ENCODE results near the gene ZSWIM9.

Gene ZSWIM9

DNA sequence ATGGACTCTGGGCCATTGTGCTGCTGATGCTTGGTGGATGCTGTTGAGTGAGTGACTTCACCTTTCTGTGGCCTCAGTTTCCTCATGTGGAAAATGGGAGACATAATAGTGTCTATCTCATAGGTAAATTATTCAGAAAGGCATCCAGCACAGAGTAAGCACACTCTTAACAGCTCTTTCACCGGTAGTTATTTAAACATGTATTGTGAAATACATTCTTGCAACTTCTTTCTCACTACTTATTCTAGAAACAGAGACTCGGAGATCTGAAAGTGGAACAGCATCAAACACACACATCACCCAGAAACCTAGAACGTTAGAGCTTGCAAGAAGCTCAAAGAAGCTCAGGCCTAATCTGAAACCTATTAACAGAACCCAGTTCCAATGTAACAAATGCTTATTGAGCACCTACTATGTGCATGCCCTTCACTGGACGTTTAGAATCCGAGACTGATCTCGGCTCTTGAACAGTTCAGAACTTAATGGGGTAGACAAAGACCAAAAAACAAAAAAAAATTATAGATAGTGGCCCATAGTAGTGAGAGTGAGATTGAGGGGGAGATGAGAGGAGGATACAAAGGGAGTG is 4.1 kb downstream of the ZSWIM9 start:
- H3K4me3 ChIP-seq (ENCODE audit: low read depth, low read length), result no peak overlapping the region

DNA sequence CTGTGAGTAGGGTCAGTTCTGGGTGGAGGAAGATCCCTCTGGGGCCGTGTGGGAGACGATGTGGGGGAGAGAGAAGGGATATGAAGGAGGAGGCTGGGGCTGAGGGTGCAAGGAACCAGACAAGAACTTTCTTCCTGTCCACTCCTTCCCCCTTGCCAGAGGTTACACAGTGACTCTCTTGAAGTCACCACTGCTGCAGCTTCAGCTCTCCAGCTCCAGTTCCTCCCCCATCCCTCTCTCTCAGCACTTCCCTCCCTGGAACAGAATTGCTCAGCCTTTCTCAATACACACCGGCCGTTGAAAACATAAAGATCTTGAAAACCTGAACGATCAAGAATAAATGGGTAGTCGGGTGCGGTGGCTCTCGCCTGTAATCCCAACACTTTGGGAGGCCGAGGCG is 5.1 kb downstream of the ZSWIM9 start:
- H3K4me3 ChIP-seq (ENCODE audit: low read depth, low read length), result no peak overlapping the region

DNA sequence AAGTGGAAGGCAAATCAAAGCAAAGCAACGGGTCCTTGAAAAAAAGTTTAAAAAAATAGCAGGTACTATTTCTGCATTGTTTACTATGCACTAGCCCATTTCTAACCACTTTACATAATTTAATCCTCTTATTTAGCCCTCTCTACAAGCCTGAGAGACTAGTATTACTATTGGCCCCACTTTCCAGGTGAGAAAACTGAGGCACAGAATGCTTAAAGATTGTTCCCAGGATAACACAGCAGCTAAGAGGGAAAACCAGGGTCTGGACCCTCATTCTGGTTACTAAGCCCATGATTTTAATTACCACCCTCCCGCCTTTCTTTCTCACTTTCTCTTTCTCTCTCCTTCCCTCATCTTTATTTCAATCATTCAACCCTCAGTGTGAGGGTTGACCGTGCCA is 5.7 kb downstream of the ZSWIM9 start:
- H3K4me3 ChIP-seq (ENCODE audit: low read depth, low read length), result no peak overlapping the region

DNA sequence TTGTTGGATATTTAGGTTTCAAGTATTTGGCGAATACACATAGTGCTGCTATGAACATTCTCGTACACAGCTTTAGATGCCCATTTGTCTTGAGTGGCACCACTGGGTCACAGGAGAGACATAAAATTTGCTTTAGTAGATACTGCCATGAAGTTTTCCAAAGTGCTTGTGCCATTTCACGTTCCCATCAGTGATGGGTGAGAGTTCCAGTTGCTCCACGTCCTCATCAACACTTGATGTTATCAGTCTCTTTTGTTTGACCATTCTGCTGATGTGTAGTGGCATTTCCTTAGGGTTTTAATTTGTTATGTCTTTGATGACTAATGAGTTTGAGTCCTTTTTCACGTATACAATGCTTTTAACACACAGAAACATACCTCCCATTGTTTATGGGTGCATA is 11.0 kb downstream of the ZSWIM9 start:
- H3K4me3 ChIP-seq (ENCODE audit: low read depth, low read length), result no peak overlapping the region

DNA sequence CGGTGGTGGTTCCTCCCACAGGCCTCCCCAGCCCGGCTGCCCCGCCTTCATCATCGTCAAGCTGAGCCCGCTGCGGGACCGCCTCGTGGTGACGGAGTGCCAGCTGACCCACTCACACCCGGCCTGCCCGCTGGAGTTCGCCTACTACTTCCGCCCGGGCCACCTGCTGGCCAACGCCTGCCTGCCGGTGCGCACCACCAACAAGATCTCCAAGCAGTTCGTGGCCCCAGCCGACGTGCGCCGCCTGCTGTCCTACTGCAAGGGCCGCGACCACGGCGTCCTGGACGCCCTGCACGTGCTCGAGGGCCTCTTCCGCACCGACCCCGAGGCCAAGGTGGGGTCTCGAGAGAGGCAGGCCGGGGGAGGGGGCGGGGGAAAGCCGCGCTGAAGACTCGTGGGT is 12.0 kb downstream of the ZSWIM9 start:
- no peak overlapping the region for H3K4me3 ChIP-seq (ENCODE audit: low read depth, low read length)

DNA sequence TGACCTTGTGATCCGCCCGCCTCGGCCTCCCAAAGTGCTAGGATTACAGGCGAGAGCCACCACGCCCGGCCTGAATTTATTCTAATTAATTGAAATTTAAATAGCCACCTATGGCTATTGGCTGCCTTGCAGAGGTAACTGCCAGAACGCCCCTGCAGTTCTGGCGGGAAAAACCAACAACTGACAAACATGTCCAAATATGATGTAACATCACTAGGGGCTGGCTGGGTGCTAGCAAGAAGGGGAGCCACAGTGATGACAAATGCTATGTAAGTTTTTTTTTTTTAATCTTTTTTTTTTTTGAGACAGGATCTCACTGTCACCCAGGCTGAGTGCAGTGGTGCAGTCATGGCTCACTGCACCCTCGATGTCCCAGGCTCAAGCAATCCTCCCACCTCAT is 12.9 kb downstream of the ZSWIM9 start:
- H3K4me3 ChIP-seq (ENCODE audit: low read depth, low read length), result no peak overlapping the region

DNA sequence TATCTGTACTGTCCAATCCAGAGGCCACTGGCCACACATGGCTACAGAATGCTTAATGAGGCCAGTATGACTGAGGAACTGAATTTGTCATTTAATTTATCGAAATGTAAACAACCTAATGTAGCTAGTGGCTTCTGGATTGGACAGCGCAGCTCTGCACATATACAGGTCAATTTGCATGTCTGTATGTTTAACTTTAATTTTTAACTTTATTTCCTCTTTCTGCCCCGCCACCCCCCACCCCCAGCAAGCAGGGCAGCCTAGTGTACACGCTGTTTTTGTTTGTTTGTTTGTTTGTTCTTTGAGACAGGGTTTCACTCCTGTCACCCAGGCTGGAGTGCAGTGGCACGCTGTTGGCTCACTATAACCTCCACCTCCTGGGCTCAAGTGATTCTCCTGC is 15.5 kb downstream of the ZSWIM9 start:
- no peak overlapping the region for H3K4me3 ChIP-seq (ENCODE audit: low read depth, low read length)

DNA sequence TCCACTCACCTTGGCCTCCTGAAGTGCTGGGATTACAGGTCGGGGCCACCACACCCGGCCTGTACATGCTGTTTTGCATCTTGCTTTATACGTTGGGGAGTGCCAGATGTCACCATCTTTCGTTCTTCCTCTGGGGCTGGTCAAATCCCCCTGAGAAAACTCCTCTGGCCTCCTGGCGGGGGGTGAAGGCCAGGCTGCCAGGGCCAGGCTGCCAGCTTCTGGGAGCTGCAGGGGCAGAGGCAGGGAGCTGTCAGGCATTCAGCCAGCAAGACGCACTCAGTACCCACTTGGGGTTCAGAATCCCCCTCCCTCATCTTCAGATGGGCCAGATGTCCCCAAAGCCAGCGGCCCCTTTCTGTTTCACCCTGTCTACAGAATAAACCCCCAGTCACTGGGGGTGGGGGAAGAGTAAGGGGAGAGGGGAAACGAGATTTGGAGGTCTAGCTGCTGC is 16.1 kb downstream of the ZSWIM9 start:
- H3K4me3 ChIP-seq (ENCODE audit: low read depth, low read length), result no peak overlapping the region

DNA sequence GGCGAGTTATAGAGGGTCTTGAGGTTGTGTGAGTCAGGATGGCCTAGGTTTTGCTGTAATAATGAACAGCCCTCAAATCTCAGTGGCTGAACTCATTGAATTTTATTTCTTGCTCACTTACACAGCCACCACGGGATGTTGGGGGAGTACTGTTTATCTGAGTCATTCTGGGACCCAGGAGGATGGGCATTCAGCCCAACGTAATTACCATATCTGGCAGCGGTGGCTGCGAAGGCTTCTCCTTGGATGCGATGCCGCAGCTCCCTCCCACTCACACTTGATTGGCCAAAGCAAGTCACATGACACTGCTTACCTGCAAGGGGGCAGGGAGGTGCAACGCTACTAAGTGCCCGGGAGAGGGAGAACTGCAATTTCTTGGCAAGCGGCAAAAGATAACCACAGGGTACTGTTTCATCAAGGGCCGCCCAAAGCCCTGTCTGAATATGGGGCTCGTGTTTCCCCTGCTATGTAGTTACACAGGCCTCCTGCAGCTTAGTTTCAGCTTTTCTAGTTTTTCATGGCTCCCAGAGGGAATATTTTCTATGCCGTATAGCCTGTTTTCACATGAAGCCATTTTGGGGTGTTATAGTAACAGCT is 19.9 kb downstream of the ZSWIM9 start:
- no peak overlapping the region for H3K4me3 ChIP-seq (ENCODE audit: low read depth, low read length)

DNA sequence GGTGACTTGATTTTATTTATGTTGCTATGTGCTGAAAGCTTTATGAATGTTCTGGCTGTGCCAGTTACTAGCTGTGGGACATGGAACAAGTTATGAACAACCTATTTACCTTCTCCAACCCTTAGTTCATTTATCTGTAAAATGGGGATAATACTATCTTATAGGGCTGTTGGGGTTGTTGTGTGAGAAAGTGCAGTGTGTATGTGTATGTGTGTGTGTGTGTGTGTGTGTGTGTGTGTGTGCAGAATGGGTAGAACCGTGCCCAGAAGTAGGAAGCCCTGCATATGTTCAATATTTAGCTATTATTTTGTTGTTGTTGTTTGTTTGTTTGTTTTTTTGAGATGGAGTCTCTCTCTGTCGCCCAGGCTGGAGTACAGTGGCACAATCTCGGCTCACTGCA is 20.4 kb downstream of the ZSWIM9 start:
- no peak overlapping the region for H3K4me3 ChIP-seq (ENCODE audit: low read depth, low read length)

DNA sequence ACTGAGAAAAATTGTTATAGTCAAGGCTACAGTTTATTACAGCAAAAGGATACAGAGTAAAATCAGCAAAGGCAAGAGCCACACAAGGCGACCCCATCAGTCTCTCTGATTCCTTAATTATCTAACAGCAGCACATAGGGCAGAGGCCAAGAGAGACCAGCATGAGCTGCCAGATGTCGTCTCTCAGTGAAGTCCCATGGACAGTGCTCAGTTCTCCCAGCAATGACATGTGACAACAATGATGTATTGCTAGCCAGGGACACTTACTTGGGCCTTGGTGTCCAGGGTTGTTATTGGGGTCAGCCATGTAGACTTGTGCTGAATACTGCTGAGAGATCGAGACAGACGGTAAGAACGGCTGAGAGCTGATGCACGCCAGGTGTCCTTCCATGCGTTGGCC is 22.3 kb downstream of the ZSWIM9 start:
- no peak overlapping the region for H3K4me3 ChIP-seq (ENCODE audit: low read depth, low read length)

DNA sequence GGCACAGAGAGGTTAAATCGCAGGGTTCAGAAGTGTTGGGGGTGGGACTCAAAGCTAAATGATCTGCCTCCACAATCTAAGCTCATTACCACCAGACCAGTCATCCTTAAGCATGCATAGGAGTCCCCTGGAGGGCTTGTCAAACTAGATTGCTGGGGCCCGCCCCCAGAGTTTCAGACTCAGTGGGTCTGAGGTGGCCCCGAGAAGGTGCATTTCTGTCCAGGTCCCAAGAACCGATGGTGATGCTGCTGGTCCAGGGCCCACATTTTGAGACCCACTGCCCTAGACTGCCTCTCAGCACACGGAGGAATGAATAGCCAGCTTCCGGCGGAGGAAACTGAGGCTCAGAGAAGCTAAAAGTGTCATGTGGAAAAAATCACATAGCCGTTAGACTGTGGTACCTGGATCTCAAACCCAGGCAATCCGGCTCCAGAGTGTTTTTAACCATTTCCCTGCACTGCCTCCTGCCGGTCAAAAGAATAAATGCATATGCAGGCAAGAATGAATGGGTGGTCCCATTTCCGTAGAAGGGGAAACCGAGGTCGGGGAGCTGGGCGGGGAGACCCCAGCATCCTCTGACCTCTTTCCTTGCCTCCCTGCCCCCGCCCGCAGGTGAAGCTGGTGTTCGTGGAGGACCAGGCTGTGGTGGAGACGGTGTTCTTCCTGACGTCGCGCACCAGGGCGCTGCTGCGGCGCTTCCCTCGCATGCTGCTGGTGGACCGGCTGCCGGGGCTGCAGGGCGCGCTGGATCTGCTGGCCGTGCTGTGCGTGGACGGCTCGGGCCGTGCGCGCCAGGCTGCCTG is 23.8 kb downstream of the ZSWIM9 start:
- no peak overlapping the region for H3K4me3 ChIP-seq (ENCODE audit: low read depth, low read length)

DNA sequence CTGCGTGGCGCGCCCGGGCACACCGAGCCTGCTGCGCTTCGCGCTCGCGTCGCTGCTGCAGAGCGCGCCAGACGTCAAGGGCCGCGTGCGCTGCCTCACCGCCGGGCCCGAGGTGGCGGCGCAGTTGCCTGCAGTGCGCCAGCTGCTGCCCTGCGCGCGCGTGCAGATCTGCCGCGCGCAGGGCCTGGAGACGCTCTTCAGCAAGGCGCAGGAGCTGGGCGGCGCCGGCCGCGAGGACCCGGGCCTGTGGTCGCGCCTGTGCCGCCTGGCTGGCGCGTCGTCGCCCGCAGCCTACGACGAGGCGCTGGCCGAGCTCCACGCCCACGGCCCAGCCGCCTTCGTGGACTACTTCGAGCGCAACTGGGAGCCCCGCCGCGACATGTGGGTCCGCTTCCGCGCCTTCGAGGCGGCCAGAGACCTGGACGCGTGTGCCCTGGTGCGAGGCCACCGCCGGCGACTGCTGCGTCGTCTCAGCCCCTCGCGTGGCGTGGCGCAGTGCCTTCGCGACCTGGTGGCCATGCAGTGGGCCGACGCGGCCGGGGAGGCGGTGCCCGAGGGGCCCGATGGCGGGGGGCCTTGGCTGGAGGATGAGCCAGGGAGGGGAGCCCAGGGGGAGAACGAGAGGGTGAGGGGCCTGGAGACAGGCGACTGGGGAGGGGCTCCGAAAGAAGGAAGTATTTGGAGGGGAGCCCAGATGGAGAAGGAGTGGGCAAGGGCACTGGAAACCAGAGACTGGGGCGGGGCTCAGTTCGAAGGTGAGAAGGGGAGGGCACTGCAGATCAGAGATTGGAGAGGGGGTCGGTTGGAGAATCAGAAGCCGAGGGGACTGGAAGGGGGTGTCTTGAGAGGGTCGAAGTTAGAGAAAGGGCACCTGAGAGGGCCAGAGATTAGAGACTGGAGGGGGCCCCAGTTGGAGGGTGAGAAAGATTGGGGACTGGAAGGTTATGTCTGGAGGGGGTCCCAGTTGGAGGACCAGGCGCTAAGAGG is 24.7 kb downstream of the ZSWIM9 start:
- no peak overlapping the region for H3K4me3 ChIP-seq (ENCODE audit: low read depth, low read length)

DNA sequence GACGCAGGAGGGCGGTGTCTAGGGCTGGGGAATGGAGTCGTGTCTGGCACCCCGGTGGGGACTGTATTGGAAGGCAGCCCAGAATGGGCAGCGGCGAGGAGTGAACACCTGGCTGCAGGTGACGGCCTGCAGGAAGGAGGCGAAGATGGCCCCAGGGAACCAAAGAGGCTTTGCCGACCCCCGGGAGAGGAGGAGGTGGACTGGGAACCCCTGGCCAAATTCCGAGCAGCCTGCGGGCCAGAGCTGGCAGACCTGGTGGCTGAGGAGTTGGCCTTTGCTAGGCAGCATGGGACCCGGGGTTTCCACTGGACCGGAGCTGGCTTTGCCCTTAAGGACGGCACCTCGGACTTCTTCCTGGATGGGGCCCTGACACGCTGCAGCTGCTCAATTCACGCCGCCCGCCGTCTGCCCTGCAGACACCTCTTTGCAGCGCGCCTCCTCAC is 25.9 kb downstream of the ZSWIM9 start:
- H3K4me3 ChIP-seq (ENCODE audit: low read depth, low read length), result no peak overlapping the region

DNA sequence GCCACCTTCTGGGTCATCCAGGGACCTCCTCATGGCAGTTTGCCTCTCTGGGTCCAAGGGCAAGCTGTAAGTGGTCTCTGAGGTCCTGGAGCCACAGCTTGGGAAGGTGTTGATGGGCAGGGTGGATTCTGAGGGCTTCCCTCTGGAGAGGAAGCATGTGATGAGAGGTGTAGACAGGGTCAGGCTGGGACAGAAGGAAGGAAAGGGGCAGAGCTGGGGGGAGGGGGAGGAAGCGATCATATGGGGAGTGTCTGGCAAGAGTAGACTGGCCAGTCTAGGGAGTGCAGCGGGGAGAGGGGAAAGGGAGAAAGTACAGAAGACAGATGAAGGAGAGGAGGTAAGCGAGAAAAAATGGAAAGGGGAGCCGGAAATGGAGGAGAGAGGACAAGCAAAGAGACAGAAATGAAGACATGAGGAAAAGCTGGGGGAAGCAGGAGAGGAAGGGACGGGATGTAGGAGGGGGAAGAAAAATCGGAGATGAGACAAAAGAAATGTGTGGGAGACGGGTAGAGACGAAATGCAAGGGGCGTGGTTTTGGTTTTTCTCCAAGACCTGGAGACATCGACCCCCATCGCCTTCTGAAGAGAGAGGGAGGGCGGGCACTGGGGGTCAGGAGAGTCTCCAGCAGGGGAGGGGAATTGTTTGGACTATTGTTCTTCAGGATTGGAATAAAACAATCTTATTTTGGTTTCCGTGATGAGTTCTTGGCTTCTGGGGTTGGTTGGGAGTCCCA is 26.6 kb downstream of the ZSWIM9 start:
- H3K4me3 ChIP-seq (ENCODE audit: low read depth, low read length), result no peak overlapping the region

DNA sequence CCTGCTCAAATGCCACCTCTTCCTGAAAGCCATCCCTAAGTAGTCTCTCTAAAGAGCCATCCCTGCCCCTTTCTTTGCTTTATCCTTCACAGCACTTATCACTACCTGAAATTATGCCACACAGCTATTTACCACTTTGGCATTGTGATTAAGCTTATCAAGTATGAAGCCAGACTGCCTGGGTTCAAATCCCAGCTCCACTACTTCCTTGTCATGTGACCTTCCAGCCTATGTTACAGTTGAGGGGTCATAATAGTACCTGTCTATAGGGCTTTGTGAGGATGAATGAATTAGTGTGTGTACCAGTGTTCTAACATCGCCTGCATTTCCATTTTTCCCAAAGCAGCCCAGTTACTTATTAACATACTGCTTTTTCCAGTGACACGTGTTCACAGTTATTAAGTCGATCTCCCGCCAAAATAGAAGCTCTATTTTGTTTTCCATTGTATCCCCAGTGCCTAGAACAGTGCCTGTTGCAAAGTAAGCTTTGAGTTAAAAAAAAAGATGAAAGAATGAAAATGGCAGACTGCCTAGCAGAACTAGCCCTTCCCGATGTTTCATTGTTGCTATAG is 32.8 kb downstream of the ZSWIM9 start:
- peak overlapping the region; percentile 45 for H3K4me3 ChIP-seq (ENCODE audit: low read depth, low read length)

DNA sequence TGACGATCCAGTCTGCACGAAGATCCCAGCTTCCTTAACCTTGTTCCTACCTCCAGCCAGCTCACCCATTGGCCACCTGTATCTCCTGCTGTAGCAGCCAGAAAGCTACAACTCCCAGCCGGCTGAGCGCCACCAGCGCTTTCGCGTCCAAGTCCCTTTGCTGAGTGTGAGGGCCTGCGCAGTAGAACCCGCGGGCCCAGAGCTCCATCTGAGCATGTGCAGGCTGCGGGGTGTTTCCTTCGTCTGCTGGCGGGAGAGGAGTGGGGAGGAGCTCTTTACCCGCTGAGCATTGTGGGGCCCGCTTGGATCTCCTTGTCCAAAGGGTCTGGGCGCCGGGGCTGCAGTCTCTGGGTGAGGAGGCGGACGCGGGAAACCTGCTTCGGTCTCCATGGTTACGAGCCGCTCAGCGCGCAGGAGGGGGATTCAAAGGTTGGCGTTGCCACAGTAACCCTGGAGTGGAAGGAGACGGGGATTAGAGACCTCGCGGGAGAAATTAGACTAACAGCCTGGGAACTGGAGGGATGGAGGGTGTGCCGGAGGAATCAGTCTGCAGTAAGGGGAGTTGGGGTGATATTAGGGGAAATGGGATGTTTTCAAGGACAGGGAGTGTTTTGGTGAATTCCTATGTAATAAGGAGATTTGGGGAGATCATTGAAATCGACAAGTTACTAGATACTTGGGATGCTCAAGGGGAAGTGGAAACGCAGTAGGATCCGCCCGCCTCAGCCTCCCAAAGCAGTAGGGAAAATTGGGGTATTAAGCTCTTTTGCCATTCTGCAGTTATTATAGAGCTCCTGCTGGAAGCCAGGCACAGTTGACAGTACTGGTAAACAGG is 33.5 kb downstream of the ZSWIM9 start:
- peak overlapping the region; percentile 62 for H3K4me3 ChIP-seq (ENCODE audit: low read depth, low read length)

DNA sequence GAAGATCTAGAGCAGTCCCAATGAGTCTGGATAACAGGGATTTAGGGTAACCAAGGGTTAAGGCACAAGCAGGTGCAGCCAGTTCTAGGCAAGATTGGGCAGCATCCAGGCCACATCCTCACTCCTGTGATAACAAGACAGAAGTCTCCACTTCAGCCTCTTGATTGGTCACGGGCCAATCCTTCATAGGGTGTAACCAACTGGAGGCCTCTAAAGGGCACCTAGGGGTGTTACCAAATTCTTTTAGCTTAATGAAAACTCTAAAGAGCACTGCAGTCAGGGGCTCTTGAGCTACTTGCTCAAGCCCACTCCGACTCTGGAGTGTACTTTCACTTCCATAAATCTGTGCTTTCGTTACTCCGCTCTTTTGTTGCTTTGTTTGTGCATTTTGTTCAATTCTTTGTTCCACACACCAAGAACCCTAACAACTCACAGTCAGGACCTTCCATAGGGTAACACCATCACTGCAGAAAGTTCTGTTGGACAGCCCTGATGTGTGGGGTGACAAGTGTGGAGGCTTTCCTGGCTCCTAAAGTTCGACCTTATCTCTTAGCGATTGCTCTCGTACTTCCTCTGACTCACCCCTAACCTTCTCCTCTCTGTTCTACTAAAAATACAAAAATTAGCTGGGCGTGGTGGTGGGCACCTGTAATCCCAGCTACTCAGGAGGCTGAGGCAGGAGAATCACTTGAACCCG is 36.1 kb downstream of the ZSWIM9 start:
- H3K4me3 ChIP-seq (ENCODE audit: low read depth, low read length), result no peak overlapping the region

DNA sequence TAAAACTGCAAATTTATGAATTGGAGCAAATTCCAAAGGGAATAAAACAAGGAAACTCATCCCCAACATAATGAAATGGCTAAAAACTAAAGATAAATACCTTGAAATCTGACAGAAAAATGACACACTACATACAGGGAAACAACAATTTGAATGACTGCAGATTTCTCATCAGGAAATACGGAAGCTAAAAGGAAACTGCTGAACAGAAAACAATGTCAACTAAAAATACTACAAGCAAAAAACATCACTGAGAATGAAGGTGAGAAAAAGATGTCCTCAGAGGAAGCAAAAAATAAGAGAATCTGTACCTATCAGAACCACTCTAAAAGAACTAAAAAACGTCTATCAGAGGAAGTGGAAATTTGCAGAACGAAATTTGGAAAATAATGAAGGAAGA is 39.5 kb downstream of the ZSWIM9 start:
- no peak overlapping the region for H3K4me3 ChIP-seq (ENCODE audit: low read depth, low read length)
